Measurements from ENCODE around the gene OVCA2.

OVCA2 gene

DNA sequence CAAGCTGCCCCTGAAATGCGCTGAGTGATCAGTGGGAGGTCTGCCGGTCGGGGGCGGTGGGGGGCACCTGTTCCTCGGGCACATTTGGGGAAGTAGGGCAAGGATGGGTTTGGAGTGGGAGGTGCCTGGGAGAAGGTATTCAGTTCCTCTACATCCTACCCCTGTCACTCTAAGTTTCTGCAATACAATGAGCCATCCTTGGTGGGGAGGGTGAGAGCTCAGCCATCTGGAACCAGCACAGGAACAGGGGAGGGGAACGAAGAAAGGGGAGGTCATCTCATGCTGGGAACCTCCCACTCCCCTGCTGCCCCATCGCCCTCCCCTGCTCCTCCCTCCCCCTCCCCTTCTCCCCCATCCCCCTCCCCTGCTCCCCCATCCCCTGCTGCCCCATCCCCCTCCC is 7.7 kb upstream of the OVCA2 start:
- TF ChIP-seq, protein P1, sequence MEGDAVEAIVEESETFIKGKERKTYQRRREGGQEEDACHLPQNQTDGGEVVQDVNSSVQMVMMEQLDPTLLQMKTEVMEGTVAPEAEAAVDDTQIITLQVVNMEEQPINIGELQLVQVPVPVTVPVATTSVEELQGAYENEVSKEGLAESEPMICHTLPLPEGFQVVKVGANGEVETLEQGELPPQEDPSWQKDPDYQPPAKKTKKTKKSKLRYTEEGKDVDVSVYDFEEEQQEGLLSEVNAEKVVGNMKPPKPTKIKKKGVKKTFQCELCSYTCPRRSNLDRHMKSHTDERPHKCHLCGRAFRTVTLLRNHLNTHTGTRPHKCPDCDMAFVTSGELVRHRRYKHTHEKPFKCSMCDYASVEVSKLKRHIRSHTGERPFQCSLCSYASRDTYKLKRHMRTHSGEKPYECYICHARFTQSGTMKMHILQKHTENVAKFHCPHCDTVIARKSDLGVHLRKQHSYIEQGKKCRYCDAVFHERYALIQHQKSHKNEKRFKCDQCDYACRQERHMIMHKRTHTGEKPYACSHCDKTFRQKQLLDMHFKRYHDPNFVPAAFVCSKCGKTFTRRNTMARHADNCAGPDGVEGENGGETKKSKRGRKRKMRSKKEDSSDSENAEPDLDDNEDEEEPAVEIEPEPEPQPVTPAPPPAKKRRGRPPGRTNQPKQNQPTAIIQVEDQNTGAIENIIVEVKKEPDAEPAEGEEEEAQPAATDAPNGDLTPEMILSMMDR (IDR thresholded peaks at IDR 0.05; ENCODE audit: low read depth, low read length, missing control alignments), result no peak
- no peak for DNase-seq (ENCODE audit: extremely low read depth, low read depth)
- H3K4me3 ChIP-seq (replicated peaks; ENCODE audit: low read depth, low read length), result no peak overlapping the region

DNA sequence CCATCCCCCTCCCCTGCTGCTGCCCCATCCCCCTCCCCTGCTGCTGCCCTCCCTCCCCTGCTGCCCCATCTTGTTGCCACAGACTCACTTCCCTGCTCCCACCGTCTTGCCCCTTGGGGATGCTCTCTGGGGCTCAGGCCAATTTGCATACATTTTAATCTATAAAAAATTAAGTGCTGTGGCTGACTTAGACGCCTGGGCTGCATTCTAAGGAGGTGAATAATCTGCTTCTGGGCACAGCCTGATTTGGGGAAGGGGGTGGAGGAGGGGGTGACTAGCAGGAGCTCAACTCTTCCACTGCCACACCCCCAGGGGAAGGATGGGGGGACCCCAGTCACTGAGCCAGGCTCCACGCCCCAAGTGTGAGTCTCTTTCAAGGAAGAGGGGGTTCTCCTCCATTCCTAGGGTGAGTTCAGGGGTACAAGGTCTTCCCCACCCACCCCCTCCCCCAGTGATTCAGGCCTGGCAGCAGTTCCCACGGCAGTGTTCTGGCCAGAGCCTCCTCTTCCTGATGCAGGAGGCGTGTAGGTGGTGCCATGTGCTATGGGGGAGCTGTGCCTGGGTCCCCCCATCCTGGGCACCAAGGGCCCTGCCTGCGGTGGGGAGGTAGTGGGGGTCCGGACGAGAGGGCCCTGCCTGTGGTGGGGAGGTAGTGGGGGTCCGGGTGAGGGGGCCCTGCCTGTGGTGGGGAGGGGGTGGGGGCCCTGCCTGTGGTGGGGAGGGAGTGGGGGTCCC is 6.8 kb upstream of the OVCA2 start:
- H3K4me3 ChIP-seq (replicated peaks; ENCODE audit: low read depth, low read length), result no peak overlapping the region
- DNase-seq (ENCODE audit: extremely low read depth, low read depth), result no peak
- TF ChIP-seq, protein P1 (IDR thresholded peaks at IDR 0.05; ENCODE audit: low read depth, low read length, missing control alignments), result no peak

DNA sequence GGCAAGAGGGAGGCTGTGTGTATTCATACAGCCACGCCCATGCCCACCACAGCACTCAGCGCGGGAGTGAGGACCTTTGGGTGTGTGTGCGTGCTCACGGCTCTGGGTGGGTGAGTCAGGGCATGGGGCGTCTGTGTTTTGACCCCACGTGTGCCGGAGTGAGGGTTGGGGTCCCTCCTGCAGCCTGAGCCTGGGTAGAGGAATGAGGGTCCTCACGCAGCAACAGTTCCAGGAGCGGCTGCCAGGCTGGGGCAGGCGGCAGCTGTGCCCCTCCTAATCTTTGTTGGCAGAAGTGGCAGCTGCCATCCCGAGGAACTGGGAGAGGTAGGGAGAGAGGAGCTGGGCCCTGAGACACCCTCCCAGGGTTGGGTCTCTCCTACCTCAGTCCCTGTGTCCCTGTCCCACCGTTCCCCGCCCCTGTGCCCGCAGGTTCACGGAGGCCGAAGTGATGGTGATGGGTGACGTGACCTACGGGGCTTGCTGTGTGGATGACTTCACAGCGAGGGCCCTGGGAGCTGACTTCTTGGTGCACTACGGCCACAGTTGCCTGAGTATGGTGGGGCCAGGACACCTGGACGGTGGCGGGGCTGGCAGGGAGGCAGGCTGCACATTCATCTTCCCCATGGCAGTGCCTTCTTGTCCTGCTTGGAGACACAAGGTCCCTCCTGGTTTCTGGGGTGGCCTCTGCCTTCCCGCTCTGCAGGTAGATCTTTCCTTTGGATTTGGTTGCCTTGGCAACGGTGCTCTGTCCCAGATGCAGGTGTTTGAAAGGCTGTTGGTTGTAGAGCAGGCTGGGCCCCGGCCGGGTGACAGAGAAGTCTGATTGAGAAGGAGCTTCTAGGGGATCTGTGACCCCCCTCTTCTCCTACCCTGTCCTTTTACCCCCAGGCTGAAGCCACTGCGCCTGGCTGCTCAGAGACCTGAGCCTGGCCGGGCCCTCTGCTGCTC is 6.0 kb upstream of the OVCA2 start:
- no peak for DNase-seq (ENCODE audit: extremely low read depth, low read depth)
- TF ChIP-seq, protein P1 (IDR thresholded peaks at IDR 0.05; ENCODE audit: low read depth, low read length, missing control alignments), result no peak
- H3K4me3 ChIP-seq (replicated peaks; ENCODE audit: low read depth, low read length), result no peak overlapping the region

DNA sequence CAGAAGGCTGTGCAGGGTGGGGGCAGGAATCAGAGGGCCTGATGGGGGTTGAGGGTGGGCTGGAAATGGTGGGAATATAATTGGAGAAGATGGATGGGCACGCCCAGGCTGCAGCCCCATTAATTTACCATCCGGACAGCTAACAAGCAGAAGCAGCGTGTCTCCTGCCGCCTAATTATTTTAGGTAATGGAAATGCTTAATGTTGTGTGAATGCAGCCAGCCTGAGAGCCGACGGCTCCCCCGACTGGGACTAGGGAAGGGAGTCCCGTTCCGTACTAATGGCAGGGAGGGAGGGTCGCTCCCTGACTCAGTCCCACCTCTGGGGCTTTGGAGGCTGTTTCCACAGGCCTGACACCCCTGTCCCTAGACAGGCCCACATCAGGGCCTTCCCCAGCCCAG is 4.7 kb upstream of the OVCA2 start:
- TF ChIP-seq, protein P1 (IDR thresholded peaks at IDR 0.05; ENCODE audit: low read depth, low read length, missing control alignments), result no peak
- H3K4me3 ChIP-seq (replicated peaks; ENCODE audit: low read depth, low read length), result no peak overlapping the region
- no peak for DNase-seq (ENCODE audit: extremely low read depth, low read depth)

DNA sequence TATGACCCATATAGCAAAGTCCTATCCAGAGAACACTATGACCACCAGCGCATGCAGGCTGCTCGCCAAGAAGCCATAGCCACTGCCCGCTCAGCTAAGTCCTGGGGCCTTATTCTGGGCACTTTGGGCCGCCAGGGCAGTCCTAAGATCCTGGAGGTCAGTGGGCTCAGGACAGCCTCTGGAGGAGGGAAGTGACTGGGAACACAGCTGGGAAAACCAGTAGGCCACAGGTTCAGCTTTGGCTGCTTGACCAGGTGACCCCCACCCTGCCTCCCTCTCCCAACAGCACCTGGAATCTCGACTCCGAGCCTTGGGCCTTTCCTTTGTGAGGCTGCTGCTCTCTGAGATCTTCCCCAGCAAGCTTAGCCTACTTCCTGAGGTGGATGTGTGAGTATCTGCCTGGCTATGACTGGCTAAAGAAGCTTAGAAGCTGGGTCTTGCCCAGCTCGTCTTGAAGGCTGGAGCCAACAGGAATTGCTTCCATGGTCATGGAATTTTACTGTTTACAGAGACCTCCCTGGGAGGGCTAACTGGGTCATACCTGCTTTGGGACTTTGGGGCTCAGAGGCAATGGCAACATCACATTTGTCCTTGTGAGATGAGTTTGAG is 1.5 kb upstream of the OVCA2 start:
- TF ChIP-seq, protein P1 (IDR thresholded peaks at IDR 0.05; ENCODE audit: low read depth, low read length, missing control alignments), result no peak
- H3K4me3 ChIP-seq (replicated peaks; ENCODE audit: low read depth, low read length), result no peak overlapping the region
- no peak for DNase-seq (ENCODE audit: extremely low read depth, low read depth)

DNA sequence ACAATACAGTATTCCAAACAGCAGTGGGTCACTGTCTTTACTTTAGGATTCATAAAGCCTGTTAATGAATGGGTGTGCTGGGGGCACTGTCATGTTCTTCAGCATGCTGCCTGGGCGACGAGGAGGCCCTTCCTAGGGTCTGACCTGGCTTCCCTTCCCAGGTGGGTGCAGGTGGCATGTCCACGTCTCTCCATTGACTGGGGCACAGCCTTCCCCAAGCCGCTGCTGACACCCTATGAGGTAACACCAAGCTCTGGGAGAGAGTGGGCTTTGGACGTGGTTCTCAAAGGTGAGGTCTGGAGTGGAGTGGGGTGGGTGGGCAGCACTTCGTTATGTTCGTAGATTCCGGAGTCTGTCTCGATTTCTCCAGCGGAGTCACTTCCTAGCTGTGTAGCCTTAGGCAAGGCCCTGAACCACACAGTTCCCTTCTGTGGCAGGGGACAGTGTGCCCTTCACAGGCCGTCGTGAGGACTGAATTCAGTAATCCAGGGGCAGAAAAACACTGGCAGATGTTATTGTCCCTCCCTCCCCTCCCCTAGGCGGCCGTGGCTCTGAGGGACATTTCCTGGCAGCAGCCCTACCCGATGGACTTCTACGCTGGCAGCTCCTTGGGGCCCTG is 771 bp upstream of the OVCA2 start:
- peak overlapping the region; percentile 71 for H3K4me3 ChIP-seq (replicated peaks; ENCODE audit: low read depth, low read length)
- DNase-seq (ENCODE audit: extremely low read depth, low read depth), result no peak
- TF ChIP-seq, protein P1 (IDR thresholded peaks at IDR 0.05; ENCODE audit: low read depth, low read length, missing control alignments), result no peak
